ENCODE results near the gene MATCAP1. TPM values are rescaled to one million over a fixed set of nuclear protein-coding genes. Genes with fewer than 3 reads are reported as not detected.

The MATCAP1 gene
- total and polyA plus RNA-seq, 2 of the 13 experiments (the other 11 are each of a cell fraction or from before 2014, with no cell fraction given): 11.2 to 24.5 TPM

DNA sequence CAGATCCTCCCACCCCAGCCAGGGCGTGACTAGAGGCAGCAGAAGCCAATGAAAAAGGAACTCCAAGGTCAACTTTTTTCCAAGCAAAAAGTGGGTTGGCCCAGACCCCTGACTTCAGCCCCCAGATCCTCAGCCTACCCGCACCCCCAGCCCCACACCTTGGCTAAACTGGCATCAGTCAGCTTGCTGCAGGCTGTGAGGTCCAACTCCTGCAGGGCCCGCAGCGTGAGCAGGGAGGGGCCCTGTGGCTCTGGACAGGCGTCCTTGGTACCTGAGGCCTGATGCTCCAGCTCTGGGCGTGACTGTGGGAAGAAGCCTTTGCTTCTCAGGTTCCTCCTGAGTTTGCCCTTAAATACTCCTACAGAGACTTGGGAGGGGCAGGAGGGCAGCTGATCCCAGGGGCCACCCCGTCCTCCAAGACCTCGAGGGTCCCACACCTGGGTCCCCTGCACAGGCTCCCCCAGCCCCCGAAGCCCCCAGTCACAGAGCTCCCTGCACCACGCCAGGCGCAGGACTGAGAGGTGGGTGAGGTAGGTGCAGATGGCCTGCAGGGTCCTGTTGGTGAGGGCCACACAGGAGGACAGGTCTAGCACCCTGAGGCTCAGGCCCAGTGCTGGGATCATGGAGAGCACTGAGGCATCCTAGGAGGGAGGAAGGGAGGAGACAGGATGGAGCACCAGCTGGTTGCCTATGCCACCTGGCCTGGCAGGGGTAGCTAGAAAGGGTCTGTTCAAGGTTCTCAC, 24.6 kb upstream of the MATCAP1 start:
- H3K79me2 ChIP-seq (ENCODE audit: insufficient read depth, low read length): no peaks in the 10 kb centered on the region
- in situ Hi-C loops (cut with HindIII; ENCODE audit: extremely low pct_ligation_motif_present, low pct_unique_long_range_greater_than_20kb) (no loop called here), intact Hi-C loops (cut with micrococcal nuclease; ENCODE audit: unreplicated experiment) (no loop called here)
- DNase-seq (ENCODE audit: low spot score): no peak
- WGBS (ENCODE audit: low lambda C conversion rate): 72% methylated on average over 10 of the region's 11 CpGs
- H3K27me3 ChIP-seq (ENCODE audit: control insufficient read depth in 1 of 2, insufficient read depth in 2 of 2, low read length in 2 of 2): no peaks in the 10 kb centered on the region
- peaks cover 3 to 5% of the 10 kb centered on the region in 2 experiments; a peak in 3 of 5 replicates for H3K36me3 ChIP-seq (replicated peaks in 1 of 2; ENCODE audit: control insufficient read depth in 1 of 2, insufficient read depth in 2 of 2, low read length in 2 of 2)
- ATAC-seq: no peak
- no peak overlapping the region for H3K4me3 ChIP-seq (replicated peaks in 1 of 3; ENCODE audit: insufficient read depth in 1 of 3, low read depth in 2 of 3, low read length in 3 of 3)
- ChIA-PET POLR2A (interaction anchor here (0.8 to 3.0 kb wide), 9 partner anchors 10 to 38 kb away, joined by 3 to 17 read pairs (median 5); partner anchors contain the start of genes E2F4, NOL3 and TMEM208), CTCF (ENCODE audit: low intra/inter-chr PET ratio, low total read pairs) (no interaction called here)
- H4K20me1 ChIP-seq (ENCODE audit: insufficient read depth, low read length): no peaks in the 10 kb centered on the region
- BruUV-seq (replicated peaks): no TSS peak
- no peak overlapping the region for H3K9ac ChIP-seq (ENCODE audit: insufficient read depth, low read depth, low read length)
- no peak for FAIRE-seq
- H3K4me1 ChIP-seq (ENCODE audit: insufficient read depth, low read length): peaks cover 60% of the 10 kb centered on the region
- no peak overlapping the region for H2AFZ ChIP-seq (ENCODE audit: low read length)
- H3K4me2 ChIP-seq (ENCODE audit: low read depth, low read length): no peak overlapping the region
- no peaks in the 10 kb centered on the region for H3K9me3 ChIP-seq (ENCODE audit: low read length)
- H3K27ac ChIP-seq (ENCODE audit: extremely low read length, insufficient read depth, low read length): no peak overlapping the region
- TF ChIP-seq THAP8 (CRISPR knock-in tag; IDR thresholded peaks at IDR 0.05; ENCODE audit: borderline replicate concordance) (no peak), NR1H2 (CRISPR knock-in tag; IDR thresholded peaks at IDR 0.05; ENCODE audit: borderline replicate concordance, low read depth) (no peak), ZNF142 (CRISPR knock-in tag; IDR thresholded peaks at IDR 0.05) (0 out of 2 replicates have a peak, but pooled peaks have one; percentile 8), TBL1XR1 (IDR thresholded peaks at IDR 0.05; ENCODE audit: borderline replicate concordance, low read length, partially characterized antibody) (no peak), ZKSCAN8 (CRISPR knock-in tag; IDR thresholded peaks at IDR 0.05; ENCODE audit: borderline replicate concordance) (no peak), ZNF382 (CRISPR knock-in tag; IDR thresholded peaks at IDR 0.05; ENCODE audit: borderline replicate concordance) (no peak), POLR2AphosphoS2 (IDR thresholded peaks at IDR 0.05; ENCODE audit: low read depth, low read length) (no peak), SAP130 (CRISPR knock-in tag; IDR thresholded peaks at IDR 0.05; ENCODE audit: low read depth) (no peak), ZFAT (CRISPR knock-in tag; conservative IDR thresholded peaks at IDR 0.05) (no peak), KLF13 (CRISPR knock-in tag; IDR thresholded peaks at IDR 0.05) (no peak), ZNF263 (CRISPR knock-in tag; IDR thresholded peaks at IDR 0.05) (0 out of 2 replicates have a peak, but pooled peaks have one; percentile 25), TFE3 (CRISPR knock-in tag; IDR thresholded peaks at IDR 0.05) (no peak), ZNF121 (CRISPR knock-in tag; IDR thresholded peaks at IDR 0.05) (no peak; the same call in 1 of the 2 replicates), ARNTL (CRISPR knock-in tag; IDR thresholded peaks at IDR 0.05) (no peak), ZNF546 (CRISPR knock-in tag; conservative IDR thresholded peaks at IDR 0.05) (0 out of 2 replicates have a peak, but pooled peaks have one; percentile 11)
- TF ChIP-seq, protein P1, sequence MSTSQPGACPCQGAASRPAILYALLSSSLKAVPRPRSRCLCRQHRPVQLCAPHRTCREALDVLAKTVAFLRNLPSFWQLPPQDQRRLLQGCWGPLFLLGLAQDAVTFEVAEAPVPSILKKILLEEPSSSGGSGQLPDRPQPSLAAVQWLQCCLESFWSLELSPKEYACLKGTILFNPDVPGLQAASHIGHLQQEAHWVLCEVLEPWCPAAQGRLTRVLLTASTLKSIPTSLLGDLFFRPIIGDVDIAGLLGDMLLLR (CRISPR knock-in tag; IDR thresholded peaks at IDR 0.05): no peak

Data from HepG2 (cell line).